A673 (cell line): ENCODE results near the gene RMRP. TPM values are rescaled to one million over a fixed set of nuclear protein-coding genes. Genes with fewer than 3 reads are reported as not detected.
"Not testable (repeated sequence)": the region's sequence is repeated elsewhere in the genome, so short reads cannot be mapped to it uniquely, and the experiment has no call there.

ENCODE experiments used
- BruUV-seq: library from RNA; stranded (reverse); fragments of 400-500 nt; replicated peaks from 2 replicates; lab custom pipeline; 2021; lab: Mats Ljungman, UMichigan
- CTCF ChIA-PET: fragments of 300-600 bp; sonication (Branson Sonifier 250); formaldehyde crosslinking; loops from one replicate; lab custom pipeline; 2022; ENCODE audit warnings: antibody characterized with exemption; lab: Charles Lee
- POLR2A ChIA-PET: fragments of 300-600 bp; sonication (Branson Sonifier 250); formaldehyde crosslinking; loops from one replicate; lab custom pipeline; 2022; ENCODE audit warnings: antibody characterized with exemption; ENCODE audit not compliant: low non-redundant PET; lab: Charles Lee
- DNase-seq: peaks from one replicate; pipeline ENCODE4 v3.0.0-alpha.2; 2015; ENCODE audit warnings: low spot score
- H3K27ac ChIP-seq: fragments of 200-600 bp; sonication (generic); 2 replicates; pipeline ENCODE4 v1.5.1; 2016; ENCODE audit warnings: mixed run types, low read depth, mild to moderate bottlenecking, mixed read lengths, antibody characterized with exemption, low read length; ENCODE audit not compliant: poor library complexity, severe bottlenecking
- H3K27me3 ChIP-seq: fragments of 200-600 bp; sonication (generic); replicated peaks from 2 replicates; pipeline ENCODE4 v1.6.1; 2017; ENCODE audit warnings: mixed run types, low read depth, mild to moderate bottlenecking, mixed read lengths, antibody characterized with exemption, low read length; ENCODE audit not compliant: insufficient read depth, poor library complexity
- H3K36me3 ChIP-seq: fragments of 200-600 bp; sonication (generic); 2 replicates; pipeline ENCODE4 v1.6.1; 2016; ENCODE audit warnings: mixed run types, mild to moderate bottlenecking, mixed read lengths, antibody characterized with exemption, low read length; ENCODE audit not compliant: insufficient read depth, poor library complexity, severe bottlenecking
- H3K4me1 ChIP-seq: fragments of 200-600 bp; sonication (generic); 2 replicates; pipeline ENCODE4 v1.6.1; 2017; ENCODE audit warnings: mixed run types, mild to moderate bottlenecking, mixed read lengths, antibody characterized with exemption, low read length; ENCODE audit not compliant: insufficient read depth, poor library complexity, severe bottlenecking
- H3K4me3 ChIP-seq: fragments of 200-600 bp; sonication (generic); 2 replicates; pipeline ENCODE4 v1.5.1; 2016; ENCODE audit warnings: low read depth, mixed run types, mild to moderate bottlenecking, mixed read lengths, low read length; ENCODE audit not compliant: poor library complexity, severe bottlenecking
- H3K9me3 ChIP-seq: fragments of 200-600 bp; sonication (generic); 2 replicates; pipeline ENCODE4 v1.6.1; 2016; ENCODE audit warnings: mixed run types, low read depth, mild to moderate bottlenecking, mixed read lengths, antibody characterized with exemption, low read length; ENCODE audit not compliant: poor library complexity, severe bottlenecking
- EZH2 ChIP-seq: fragments of 200-600 bp; sonication (generic); IDR thresholded peaks from 2 replicates; pipeline ENCODE4 v1.6.1; 2017; ENCODE audit warnings: borderline replicate concordance, low read depth, mild to moderate bottlenecking, mixed read lengths, antibody characterized with exemption, low read length; ENCODE audit not compliant: poor library complexity, severe bottlenecking
- intact Hi-C: fragments of 100-400 bp; cut with micrococcal nuclease; formaldehyde crosslinking; loops from one replicate; pipeline ENCODE4 v1.10.0; 2022; ENCODE audit not compliant: unreplicated experiment
- total RNA-seq: library from RNA; stranded (reverse); gene quantifications from 2 replicates; pipeline ENCODE4 v1.2.3, GENCODE V29; 2021
- TF ChIP-seq, protein P1 (sequence below): fragments of 300-800, 200-600 bp; sonication (generic); conservative IDR thresholded peaks from 2 replicates; pipeline ENCODE4 v1.5.1; 2017; ENCODE audit warnings: low read depth, mild to moderate bottlenecking, antibody characterized with exemption, low read length, moderate library complexity, mixed read lengths

Gene RMRP
- total RNA-seq, 1 experiment from 2014 or later, result 13,531 TPM

DNA sequence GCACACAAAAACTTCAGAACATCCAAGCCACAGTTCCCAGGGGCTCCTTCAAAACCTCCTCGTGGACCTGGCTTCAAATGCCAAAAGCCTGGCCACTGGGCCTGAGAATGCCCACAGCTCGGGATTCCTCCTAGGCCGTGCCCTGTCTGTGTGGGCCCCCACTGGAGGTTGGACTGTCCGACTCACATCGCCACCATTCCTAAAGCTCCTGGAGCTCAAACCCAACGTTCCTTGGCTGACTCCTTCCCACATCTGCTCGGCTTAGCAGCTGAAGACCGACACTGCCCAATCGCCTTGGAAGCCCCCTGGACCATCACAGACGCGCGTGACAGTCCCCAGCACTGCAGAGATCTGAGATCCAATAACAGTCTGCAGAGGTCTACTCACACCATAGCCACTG, 14.8 kb downstream of the RMRP start:
- Histone ChIP-seq H3K4me3 (no peak overlapping the region), H3K36me3 (no peaks in the 10 kb centered on the region), H3K27me3 (no peaks in the 10 kb centered on the region), H3K4me1 (peaks cover 4% of the 10 kb centered on the region), H3K9me3 (no peaks in the 10 kb centered on the region), H3K27ac (no peak overlapping the region)
- POLR2A ChIA-PET, result no interaction called here
- TF ChIP-seq, protein P1, sequence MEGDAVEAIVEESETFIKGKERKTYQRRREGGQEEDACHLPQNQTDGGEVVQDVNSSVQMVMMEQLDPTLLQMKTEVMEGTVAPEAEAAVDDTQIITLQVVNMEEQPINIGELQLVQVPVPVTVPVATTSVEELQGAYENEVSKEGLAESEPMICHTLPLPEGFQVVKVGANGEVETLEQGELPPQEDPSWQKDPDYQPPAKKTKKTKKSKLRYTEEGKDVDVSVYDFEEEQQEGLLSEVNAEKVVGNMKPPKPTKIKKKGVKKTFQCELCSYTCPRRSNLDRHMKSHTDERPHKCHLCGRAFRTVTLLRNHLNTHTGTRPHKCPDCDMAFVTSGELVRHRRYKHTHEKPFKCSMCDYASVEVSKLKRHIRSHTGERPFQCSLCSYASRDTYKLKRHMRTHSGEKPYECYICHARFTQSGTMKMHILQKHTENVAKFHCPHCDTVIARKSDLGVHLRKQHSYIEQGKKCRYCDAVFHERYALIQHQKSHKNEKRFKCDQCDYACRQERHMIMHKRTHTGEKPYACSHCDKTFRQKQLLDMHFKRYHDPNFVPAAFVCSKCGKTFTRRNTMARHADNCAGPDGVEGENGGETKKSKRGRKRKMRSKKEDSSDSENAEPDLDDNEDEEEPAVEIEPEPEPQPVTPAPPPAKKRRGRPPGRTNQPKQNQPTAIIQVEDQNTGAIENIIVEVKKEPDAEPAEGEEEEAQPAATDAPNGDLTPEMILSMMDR, result no peak
- TF ChIP-seq EZH2, result no peak
- intact Hi-C loops, result no loop called here
- DNase-seq, result no peak
- CTCF ChIA-PET, result no interaction called here
- no TSS peak for BruUV-seq

DNA sequence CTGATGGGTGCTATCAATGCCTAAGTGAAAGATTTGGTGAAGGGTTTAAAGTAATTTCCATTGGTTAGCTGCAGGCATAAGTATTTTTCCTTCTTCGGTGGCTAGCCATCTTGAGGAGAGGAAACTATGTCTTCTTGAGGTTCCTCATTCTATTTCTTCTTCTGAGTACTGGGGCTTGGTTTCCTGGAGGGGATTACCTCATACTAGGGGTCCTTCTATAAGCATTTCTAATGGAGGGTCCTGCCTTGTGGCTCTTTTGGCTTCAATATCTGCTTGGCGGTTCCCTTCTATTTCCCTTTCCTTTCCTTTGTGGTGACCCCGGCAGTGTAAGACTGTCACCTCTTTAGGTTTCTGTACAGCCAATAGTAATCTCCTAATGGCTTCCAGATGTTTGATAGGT, 16.3 kb downstream of the RMRP start:
- H3K27ac ChIP-seq, H3K4me1 ChIP-seq, POLR2A ChIA-PET, H3K27me3 ChIP-seq, H3K4me3 ChIP-seq, DNase-seq, BruUV-seq, H3K9me3 ChIP-seq, CTCF ChIA-PET, H3K36me3 ChIP-seq, intact Hi-C loops: not testable (repeated sequence)

DNA sequence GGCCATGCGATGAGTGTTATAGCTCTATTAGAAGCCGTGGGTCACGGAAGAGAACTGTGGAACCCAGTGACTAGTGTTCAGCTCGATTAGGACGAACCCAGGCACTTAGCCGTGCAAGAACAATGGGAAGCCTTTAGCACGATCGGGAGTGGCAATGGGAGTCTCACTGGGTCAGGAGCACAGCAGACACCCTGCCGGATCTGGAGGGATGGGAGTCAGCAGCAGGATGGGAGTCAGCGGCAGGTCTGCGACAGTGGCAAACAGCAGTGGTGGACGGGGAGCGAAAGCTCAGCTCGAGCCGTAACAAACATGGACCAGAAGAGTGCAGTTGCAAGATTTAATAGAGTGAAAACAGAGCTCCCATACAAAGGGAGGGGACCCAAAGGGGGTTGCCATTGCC, 17.4 kb downstream of the RMRP start:
- H3K4me3 ChIP-seq, H3K9me3 ChIP-seq, CTCF ChIA-PET, H3K27ac ChIP-seq, POLR2A ChIA-PET, DNase-seq, intact Hi-C loops, H3K27me3 ChIP-seq, H3K36me3 ChIP-seq, H3K4me1 ChIP-seq, BruUV-seq: not testable (repeated sequence)

DNA sequence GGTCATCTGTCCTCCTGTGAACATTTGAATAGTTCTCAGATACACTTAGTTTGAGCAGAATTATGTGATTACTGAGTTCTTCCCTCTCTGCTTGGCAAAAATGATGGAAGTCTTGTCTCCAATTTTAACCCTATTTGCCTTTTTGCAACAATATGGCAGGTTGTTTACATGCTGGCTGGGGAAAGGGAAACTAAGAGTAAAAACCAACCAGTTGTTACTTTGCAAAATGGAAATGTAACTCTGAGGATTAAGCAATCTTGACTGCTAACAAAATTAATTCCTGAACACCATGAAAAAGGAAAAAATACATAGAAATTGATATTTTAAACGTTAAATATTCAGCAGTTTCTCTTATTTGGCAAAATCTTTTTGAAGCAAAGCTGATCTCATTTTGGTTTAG, 18.2 kb downstream of the RMRP start:
- no peaks in the 10 kb centered on the region for H3K9me3 ChIP-seq
- ChIA-PET CTCF (no interaction called here), POLR2A (no interaction called here)
- H3K4me3 ChIP-seq, result no peak overlapping the region
- no peaks in the 10 kb centered on the region for H3K4me1 ChIP-seq
- no peaks in the 10 kb centered on the region for H3K27me3 ChIP-seq
- intact Hi-C loops, result no loop called here
- no peaks in the 10 kb centered on the region for H3K36me3 ChIP-seq
- H3K27ac ChIP-seq, result no peak overlapping the region
- no TSS peak for BruUV-seq
- TF ChIP-seq EZH2, result no peak
- TF ChIP-seq, protein P1, result no peak
- no peak for DNase-seq

DNA sequence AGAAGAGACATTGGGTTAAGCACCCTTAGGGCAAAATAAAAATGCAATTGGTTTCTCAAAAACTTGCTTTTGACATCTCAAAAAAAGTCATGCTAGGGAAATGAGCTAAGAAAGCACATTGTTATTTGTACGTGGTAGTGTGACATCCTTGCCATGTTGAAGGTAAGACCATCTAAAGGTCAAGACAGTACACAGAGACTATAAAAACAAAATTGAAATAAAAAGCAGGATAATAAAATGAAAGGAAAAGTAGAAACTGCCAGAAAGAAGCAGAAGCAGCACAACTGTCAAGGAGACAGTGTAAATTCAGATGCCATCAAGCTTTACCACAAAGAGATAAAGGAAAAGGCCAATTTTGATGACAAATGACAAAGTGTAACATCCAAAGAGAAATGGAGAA, 18.6 kb downstream of the RMRP start:
- DNase-seq, H3K27me3 ChIP-seq, H3K27ac ChIP-seq, intact Hi-C loops, H3K4me3 ChIP-seq, H3K4me1 ChIP-seq, CTCF ChIA-PET, H3K9me3 ChIP-seq, POLR2A ChIA-PET, BruUV-seq, H3K36me3 ChIP-seq: not testable (repeated sequence)

DNA sequence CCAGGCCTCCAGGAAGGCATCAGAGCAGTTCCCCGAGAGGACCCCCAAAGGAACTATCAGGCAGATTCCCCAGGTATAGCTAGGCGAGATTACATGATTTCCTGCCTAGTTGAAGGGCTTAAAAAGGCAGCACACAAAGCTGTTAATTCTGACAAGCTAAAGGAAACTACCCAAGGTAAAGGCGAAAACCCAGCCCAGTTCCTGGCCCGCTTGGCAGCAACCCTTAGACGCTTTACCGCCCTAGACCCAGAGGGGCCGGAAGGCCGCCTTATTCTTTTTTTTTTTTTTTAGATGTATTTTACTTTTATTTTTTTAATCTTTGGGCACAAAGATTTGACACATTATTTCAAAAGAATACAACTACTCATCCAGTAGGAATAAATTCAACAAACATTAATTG, 19.1 kb downstream of the RMRP start:
- POLR2A ChIA-PET, H3K27me3 ChIP-seq, H3K27ac ChIP-seq, intact Hi-C loops, H3K4me1 ChIP-seq, H3K36me3 ChIP-seq, H3K9me3 ChIP-seq, DNase-seq, BruUV-seq, H3K4me3 ChIP-seq: not testable (repeated sequence)
- CTCF ChIA-PET, result interaction anchor here (0.7 kb wide), 1 partner anchor 686 kb away, joined by 3 read pairs; no protein-coding TSS in a partner anchor
